Measurements from ENCODE around the gene CEP104.

- TF ChIP-seq CTCF (IDR thresholded peaks at IDR 0.05): no peak
- no peak for TF ChIP-seq POLR2A (IDR thresholded peaks at IDR 0.05)
These were observed 68.1 kb downstream of the CEP104 start for GRCh38 chr1:3788756-3789420.
